ENCODE results near the gene ZNF776. TPM values are rescaled to one million over a fixed set of nuclear protein-coding genes. Genes with fewer than 3 reads are reported as not detected.

ZNF776 gene
- polyA plus RNA-seq (2011; rRNA removed) (9.7 and 10.5 TPM in 2 replicates), polyA minus RNA-seq (2011; rRNA and poly(A)+ RNA removed) (9.3 and 17.3 TPM in 2 replicates)

- Histone ChIP-seq H3K9me3 (ENCODE audit: control insufficient read depth, insufficient read depth, low read length) (peaks cover 24% of the 10 kb centered on the region), H3K4me3 (ENCODE audit: low read depth, low read length) (peak within 1 kb of the TSS; percentile 99), H3K27ac (ENCODE audit: low read depth, low read length) (peak within 1 kb of the TSS; percentile 52), H3K27me3 (ENCODE audit: control insufficient read depth, insufficient read depth, low read length) (no peaks in the 10 kb centered on the region)
- ChIA-PET CTCF (interaction anchor here (0.9 to 1.0 kb wide), 2 partner anchors 9 to 170 kb away, joined by 3 read pairs; no protein-coding TSS in a partner anchor), POLR2A (interaction anchor here (0.6 to 1.2 kb wide), 2 partner anchors 65 to 380 kb away, joined by 5 to 7 read pairs; no protein-coding TSS in a partner anchor)
- peak; percentile 65 for DNase-seq (ENCODE audit: low read depth, low spot score)
- no peak for TF ChIP-seq CTCF (IDR thresholded peaks at IDR 0.05; ENCODE audit: low read depth, low read length)
Observed at GRCh38 chr19:57746580-57747471, at the start of gene ZNF776. Gene ZNF776, plus strand, starts transcription at chr19:57746815. Its CDS starts 244 bp downstream, at chr19:57747059.

- peaks cover 60% of the 10 kb centered on the region; the same call in 1 of the 2 replicates for H3K9me3 ChIP-seq (ENCODE audit: control insufficient read depth, insufficient read depth, low read length)
- no peak for DNase-seq (ENCODE audit: low read depth, low spot score)
- no peak overlapping the region for H3K27ac ChIP-seq (ENCODE audit: low read depth, low read length)
Observed at GRCh38 chr19:57701625-57702024, 45.0 kb upstream of the ZNF776 start.

DNA sequence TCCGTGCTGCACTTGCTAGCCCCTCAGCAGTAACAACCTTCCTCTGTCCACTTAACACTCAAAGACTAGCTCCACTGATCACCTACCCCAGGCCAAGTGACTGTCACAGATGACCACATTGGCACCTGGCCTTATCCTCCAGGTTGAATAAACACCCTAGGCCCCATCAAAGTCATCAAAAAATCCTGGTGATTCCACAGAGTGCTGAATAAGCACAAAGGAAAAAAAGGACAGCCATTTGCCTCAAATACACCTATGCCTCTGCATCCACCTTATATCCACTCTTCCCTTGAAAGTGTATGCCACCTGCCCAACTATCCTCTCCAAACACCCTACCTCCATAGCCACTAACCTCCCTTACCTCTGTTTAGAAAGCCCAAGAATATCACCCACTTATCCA, 40.3 kb upstream of the ZNF776 start:
- Histone ChIP-seq H3K27ac (ENCODE audit: low read depth, low read length) (no peak overlapping the region), H3K9me3 (ENCODE audit: control insufficient read depth, insufficient read depth, low read length) (peaks cover 72% of the 10 kb centered on the region), H3K4me3 (ENCODE audit: low read depth, low read length) (no peak overlapping the region), H3K27me3 (ENCODE audit: control insufficient read depth, insufficient read depth, low read length) (no peaks in the 10 kb centered on the region)
- CTCF ChIA-PET, result no interaction called here
- DNase-seq (ENCODE audit: low read depth, low spot score), result no peak
- POLR2A ChIA-PET, result no interaction called here
- no peak for TF ChIP-seq CTCF (IDR thresholded peaks at IDR 0.05; ENCODE audit: low read depth, low read length)

More at GRCh38 chr19:57701625-57702024, 45.0 kb upstream of the ZNF776 start:
- ChIA-PET POLR2A (no interaction called here), CTCF (no interaction called here)
- no peak overlapping the region for H3K4me3 ChIP-seq (ENCODE audit: low read depth, low read length)
- H3K27me3 ChIP-seq (ENCODE audit: control insufficient read depth, insufficient read depth, low read length), result no peaks in the 10 kb centered on the region
- TF ChIP-seq CTCF (IDR thresholded peaks at IDR 0.05; ENCODE audit: low read depth, low read length), result no peak

GRCh38 chr19:57708641-57709361, 37.8 kb upstream of the ZNF776 start, which contains the start of gene ZNF154:
Gene ZNF154, minus strand, starts transcription at chr19:57709204. Its CDS starts 233 bp downstream, at chr19:57708971.
- Histone ChIP-seq H3K27me3 (ENCODE audit: control insufficient read depth, insufficient read depth, low read length) (no peaks in the 10 kb centered on the region), H3K4me3 (ENCODE audit: low read depth, low read length) (peak within 1 kb of the TSS; percentile 86), H3K27ac (ENCODE audit: low read depth, low read length) (peak within 1 kb of the TSS; percentile 73), H3K9me3 (ENCODE audit: control insufficient read depth, insufficient read depth, low read length) (peaks cover 50% of the 10 kb centered on the region)
- DNase-seq (ENCODE audit: low read depth, low spot score), result peak; percentile 29
- ChIA-PET CTCF (no interaction called here), POLR2A (interaction anchor here (0.6 to 1.5 kb wide), 5 partner anchors 15 to 319 kb away, joined by 3 to 10 read pairs (median 3); partner anchors contain the start of genes ZIK1, ZNF134, ZNF548 and ZNF551)
- TF ChIP-seq CTCF (IDR thresholded peaks at IDR 0.05; ENCODE audit: low read depth, low read length), result no peak
